IPS DF 4.7 (cell line): Measurements from ENCODE around the gene MTHFD1L.
A peak's percentile ranks its signal among the peaks of the same experiment; 100 is the strongest.
"Not testable (repeated sequence)": the region's sequence is repeated elsewhere in the genome, so short reads cannot be mapped to it uniquely, and the experiment has no call there.

Source experiments
- DNase-seq: peaks from one replicate; pipeline ENCODE4 v3.0.0-alpha.2; 2013; ENCODE audit warnings: low spot score; ENCODE audit errors: extremely low read depth

Gene MTHFD1L

GRCh38 chr6:151119823-151120524 is 254.5 kb downstream of the MTHFD1L start:
- no peak for DNase-seq

GRCh38 chr6:151121900-151122299 is 256.4 kb downstream of the MTHFD1L start:
- DNase-seq, result no peak

- not testable (repeated sequence) for DNase-seq
These were observed 258.1 kb downstream of the MTHFD1L start for GRCh38 chr6:151123641-151124040.

GRCh38 chr6:151125242-151125641 is 259.7 kb downstream of the MTHFD1L start:
- DNase-seq, result not testable (repeated sequence)

- DNase-seq, result not testable (repeated sequence)
These were observed 260.3 kb downstream of the MTHFD1L start for GRCh38 chr6:151125651-151126416.

- not testable (repeated sequence) for DNase-seq
These were observed 260.9 kb downstream of the MTHFD1L start for GRCh38 chr6:151126417-151126724.

GRCh38 chr6:151127133-151127798 is 261.8 kb downstream of the MTHFD1L start:
- not testable (repeated sequence) for DNase-seq

- peak; percentile 9 for DNase-seq
These were observed 263.4 kb downstream of the MTHFD1L start for GRCh38 chr6:151128763-151129370.

- no peak for DNase-seq
These were observed 264.8 kb downstream of the MTHFD1L start for GRCh38 chr6:151130329-151130728.

GRCh38 chr6:151131324-151132007 is 266.0 kb downstream of the MTHFD1L start:
- DNase-seq, result no peak

GRCh38 chr6:151136141-151136755 is 270.7 kb downstream of the MTHFD1L start:
- no peak for DNase-seq

- DNase-seq, result no peak
These were observed 272.0 kb downstream of the MTHFD1L start for GRCh38 chr6:151137542-151137941.

GRCh38 chr6:151139524-151139923 is 274.0 kb downstream of the MTHFD1L start:
- DNase-seq, result no peak

- no peak for DNase-seq
These were observed 275.3 kb downstream of the MTHFD1L start for GRCh38 chr6:151140767-151141166.

GRCh38 chr6:151141685-151142084 is 276.2 kb downstream of the MTHFD1L start:
- DNase-seq, result no peak

GRCh38 chr6:151142676-151143075 is 277.2 kb downstream of the MTHFD1L start:
- DNase-seq, result no peak

GRCh38 chr6:151143337-151143736 is 277.8 kb downstream of the MTHFD1L start:
- no peak for DNase-seq

- no peak for DNase-seq
These were observed 278.3 kb downstream of the MTHFD1L start for GRCh38 chr6:151143806-151144205.

GRCh38 chr6:151147118-151147832 is 281.8 kb downstream of the MTHFD1L start:
- DNase-seq, result no peak

GRCh38 chr6:151148111-151148510 is 282.6 kb downstream of the MTHFD1L start:
- no peak for DNase-seq
